Trophoblast cell (in vitro differentiated cells and primary cell): ENCODE data around the gene RTN4RL1.

Experiments used
- DNase-seq, 2 donors: peaks; one replicate each; pipeline ENCODE4 v3.0.0-alpha.2; 2016
- H2AFZ ChIP-seq: 2 replicates; pipeline ENCODE4 v1.6.1; 2013; ENCODE audit warnings: low read length, moderate library complexity, mild to moderate bottlenecking; ENCODE audit not compliant: insufficient read depth, poor library complexity
- H2AK5ac ChIP-seq: 2 replicates; pipeline ENCODE4 v1.6.1; 2013; ENCODE audit warnings: mild to moderate bottlenecking, low read length
- H2BK120ac ChIP-seq: 2 replicates; pipeline ENCODE4 v1.6.1; 2013; ENCODE audit warnings: low read length, mild to moderate bottlenecking, moderate library complexity; ENCODE audit not compliant: insufficient read depth, poor library complexity
- H2BK12ac ChIP-seq: 2 replicates; pipeline ENCODE4 v1.6.1; 2013; ENCODE audit warnings: mild to moderate bottlenecking, low read length, moderate library complexity
- H2BK5ac ChIP-seq: 2 replicates; pipeline ENCODE4 v1.6.1; 2013; ENCODE audit warnings: low read length, low read depth, moderate library complexity, mild to moderate bottlenecking; ENCODE audit not compliant: poor library complexity
- H3K14ac ChIP-seq: 2 replicates; pipeline ENCODE4 v1.6.1; 2013; ENCODE audit warnings: mild to moderate bottlenecking, low read length
- H3K18ac ChIP-seq: 2 replicates; pipeline ENCODE4 v1.6.1; 2013; ENCODE audit warnings: mild to moderate bottlenecking, low read length
- H3K23ac ChIP-seq: 2 replicates; pipeline ENCODE4 v1.6.1; 2013; ENCODE audit warnings: low read length
- H3K27ac ChIP-seq: 2 replicates; pipeline ENCODE4 v1.5.1; 2013; ENCODE audit warnings: low read depth, mild to moderate bottlenecking, inconsistent platforms, low read length, moderate library complexity
- H3K27me3 ChIP-seq: 2 replicates; pipeline ENCODE4 v1.6.1; 2013; ENCODE audit warnings: inconsistent platforms, mild to moderate bottlenecking, low read length, moderate library complexity; ENCODE audit not compliant: insufficient read depth
- H3K36me3 ChIP-seq, 2 experiments: 1 replicate in 1 of 2; 2 replicates in 1 of 2; pipeline ENCODE4 v1.6.1; 2013; ENCODE audit warnings: low read length in 2 of 2, mild to moderate bottlenecking in 2 of 2, moderate library complexity in 1 of 2; ENCODE audit not compliant: insufficient read depth in 2 of 2, control insufficient read depth in 1 of 2
- H3K4ac ChIP-seq: 2 replicates; pipeline ENCODE4 v1.6.1; 2013; ENCODE audit warnings: low read depth, mild to moderate bottlenecking, low read length, moderate library complexity
- H3K4me1 ChIP-seq, 2 experiments: 1 replicate in 1 of 2; 2 replicates in 1 of 2; pipeline ENCODE4 v1.6.1; 2013; ENCODE audit warnings: low read length in 2 of 2, mild to moderate bottlenecking in 2 of 2, moderate library complexity in 1 of 2; ENCODE audit not compliant: insufficient read depth in 2 of 2, control insufficient read depth in 1 of 2
- H3K4me2 ChIP-seq: 2 replicates; pipeline ENCODE4 v1.6.1; 2013; ENCODE audit warnings: inconsistent platforms, mild to moderate bottlenecking, low read length, moderate library complexity
- H3K4me3 ChIP-seq: 2 replicates; pipeline ENCODE4 v1.5.1; 2013; ENCODE audit warnings: mild to moderate bottlenecking, low read depth, low read length, inconsistent platforms
- H3K79me1 ChIP-seq: one replicate; pipeline ENCODE4 v1.6.1; 2013; ENCODE audit warnings: low read length
- H3K79me2 ChIP-seq: 2 replicates; pipeline ENCODE4 v1.6.1; 2013; ENCODE audit warnings: low read length, mild to moderate bottlenecking; ENCODE audit not compliant: control insufficient read depth, insufficient read depth, poor library complexity
- H3K9ac ChIP-seq: 2 replicates; pipeline ENCODE4 v1.6.1; 2013; ENCODE audit warnings: mild to moderate bottlenecking, low read length
- H3K9me3 ChIP-seq: 2 replicates; pipeline ENCODE4 v1.6.1; 2013; ENCODE audit warnings: low read depth, mild to moderate bottlenecking, control low read depth, inconsistent platforms, low read length; ENCODE audit not compliant: insufficient read depth
- H4K12ac ChIP-seq: 2 replicates; pipeline ENCODE4 v1.6.1; 2013; ENCODE audit warnings: low read depth, mild to moderate bottlenecking, low read length, moderate library complexity
- H4K8ac ChIP-seq: 2 replicates; pipeline ENCODE4 v1.6.1; 2013; ENCODE audit warnings: low read depth, mild to moderate bottlenecking, low read length, moderate library complexity
- H4K91ac ChIP-seq: one replicate; pipeline ENCODE4 v1.6.1; 2013; ENCODE audit warnings: low read depth, mild to moderate bottlenecking, low read length, moderate library complexity
- WGBS: extraction: QIAGEN DNeasy Blood & Tissue Kit; methylation state at CpG from one replicate; pipeline ENCODE4 v1.1.7; 2013; ENCODE audit warnings: missing lambda C conversion rate; ENCODE audit not compliant: insufficient read length, insufficient coverage; ENCODE audit errors: extremely low coverage; 5-methylcytosine and 5-hydroxymethylcytosine counted together

The RTN4RL1 gene

GRCh38 chr17:2064147-2064489, 39.0 kb upstream of the RTN4RL1 start:
- peaks cover 22 to 23% of the 10 kb centered on the region in 2 experiments for H3K36me3 ChIP-seq
- no peak overlapping the region for H3K14ac ChIP-seq
- H4K12ac ChIP-seq: no peak overlapping the region
- no peak overlapping the region for H3K27ac ChIP-seq
- H3K18ac ChIP-seq: no peak overlapping the region
- peaks cover 54 to 61% of the 10 kb centered on the region in 2 experiments for H3K4me1 ChIP-seq
- H2BK12ac ChIP-seq: peak overlapping the region; percentile 12
- no peak overlapping the region for H2AK5ac ChIP-seq
- H3K9me3 ChIP-seq: no peaks in the 10 kb centered on the region
- no CpG with 5 or more reads among the region's 5 CpGs for WGBS
- DNase-seq: no peak
- H4K8ac ChIP-seq: no peak overlapping the region
- no peak overlapping the region for H3K4ac ChIP-seq
- H3K79me2 ChIP-seq: peaks cover 9% of the 10 kb centered on the region
- no peak overlapping the region for H3K9ac ChIP-seq
- H2AFZ ChIP-seq: no peak overlapping the region
- no peak overlapping the region for H3K4me3 ChIP-seq
- no peak overlapping the region for H3K23ac ChIP-seq
- peaks cover 30% of the 10 kb centered on the region for H3K79me1 ChIP-seq
- peaks cover 8% of the 10 kb centered on the region for H3K27me3 ChIP-seq
- no peak overlapping the region for H2BK120ac ChIP-seq
- no peak overlapping the region for H4K91ac ChIP-seq
- H3K4me2 ChIP-seq: no peak overlapping the region
- no peak overlapping the region for H2BK5ac ChIP-seq

GRCh38 chr17:2063261-2064146, 38.4 kb upstream of the RTN4RL1 start:
- no peak overlapping the region for H3K27ac ChIP-seq
- DNase-seq: no peak

GRCh38 chr17:2062571-2063183, 37.5 kb upstream of the RTN4RL1 start:
- H3K18ac ChIP-seq: peak overlapping the region; percentile 55
- peaks cover 10% of the 10 kb centered on the region for H3K9me3 ChIP-seq
- H2BK5ac ChIP-seq: peak overlapping the region; percentile 32
- peak overlapping the region; percentile 22 for H2AK5ac ChIP-seq
- H2AFZ ChIP-seq: no peak overlapping the region
- peak overlapping the region; percentile 7 for H3K4ac ChIP-seq
- H2BK12ac ChIP-seq: peak overlapping the region; percentile 15
- H4K91ac ChIP-seq: peak overlapping the region; percentile 33
- H3K4me3 ChIP-seq: no peak overlapping the region
- peak overlapping the region; percentile 25 for H3K14ac ChIP-seq
- peak overlapping the region; percentile 22 for H4K12ac ChIP-seq
- H2BK120ac ChIP-seq: peak overlapping the region; percentile 44
- peaks cover 24% of the 10 kb centered on the region for H3K79me1 ChIP-seq
- H3K79me2 ChIP-seq: peaks cover 8% of the 10 kb centered on the region
- H3K27ac ChIP-seq: peak overlapping the region; percentile 69
- no peak overlapping the region for H3K9ac ChIP-seq
- WGBS: 100% methylated on average over 2 of the region's 11 CpGs
- DNase-seq: no peak
- peaks cover 49 to 60% of the 10 kb centered on the region in 2 experiments for H3K4me1 ChIP-seq
- H3K23ac ChIP-seq: no peak overlapping the region
- H3K36me3 ChIP-seq: peaks cover 25 to 26% of the 10 kb centered on the region in 2 experiments
- peaks cover 21% of the 10 kb centered on the region for H3K27me3 ChIP-seq
- no peak overlapping the region for H3K4me2 ChIP-seq
- peak overlapping the region; percentile 10 for H4K8ac ChIP-seq

More at GRCh38 chr17:2063261-2064146, 38.4 kb upstream of the RTN4RL1 start:
- H2AK5ac ChIP-seq: no peak overlapping the region
- no peak overlapping the region for H3K4me3 ChIP-seq
- H3K18ac ChIP-seq: no peak overlapping the region
- H3K79me2 ChIP-seq: peaks cover 9% of the 10 kb centered on the region
- no peak overlapping the region for H4K8ac ChIP-seq
- H3K36me3 ChIP-seq: peaks cover 21 to 23% of the 10 kb centered on the region in 2 experiments
- peak overlapping the region; percentile 50 for H2BK12ac ChIP-seq
- peak overlapping the region; percentile 14 for H2BK5ac ChIP-seq
- H3K27me3 ChIP-seq: peaks cover 13% of the 10 kb centered on the region
- H2BK120ac ChIP-seq: no peak overlapping the region
- peaks cover 3% of the 10 kb centered on the region for H3K9me3 ChIP-seq
- peaks cover 30% of the 10 kb centered on the region for H3K79me1 ChIP-seq
- WGBS: no CpG with 5 or more reads among the region's 16 CpGs
- H4K12ac ChIP-seq: no peak overlapping the region
- peak overlapping the region; percentile 45 for H4K91ac ChIP-seq
- no peak overlapping the region for H2AFZ ChIP-seq
- no peak overlapping the region for H3K23ac ChIP-seq
- H3K4me1 ChIP-seq: peaks cover 52 to 61% of the 10 kb centered on the region in 2 experiments
- no peak overlapping the region for H3K4ac ChIP-seq
- peak overlapping the region; percentile 26 for H3K14ac ChIP-seq
- H3K4me2 ChIP-seq: no peak overlapping the region
- H3K9ac ChIP-seq: no peak overlapping the region

GRCh38 chr17:2061441-2061958, 36.4 kb upstream of the RTN4RL1 start:
- Histone ChIP-seq H3K4ac (no peak overlapping the region), H4K12ac (no peak overlapping the region), H3K27ac (no peak overlapping the region), H3K79me2 (peaks cover 2% of the 10 kb centered on the region), H3K4me2 (no peak overlapping the region), H3K9me3 (peaks cover 16% of the 10 kb centered on the region), H2BK12ac (no peak overlapping the region), H3K27me3 (peaks cover 31% of the 10 kb centered on the region), H4K8ac (no peak overlapping the region), H3K4me3 (no peak overlapping the region), H2BK5ac (no peak overlapping the region), H3K36me3 (peaks cover 25 to 28% of the 10 kb centered on the region in 2 experiments), H4K91ac (peak overlapping the region; percentile 5), H2AFZ (no peak overlapping the region), H3K18ac (no peak overlapping the region), H3K23ac (no peak overlapping the region), H3K9ac (no peak overlapping the region), H2AK5ac (peak overlapping the region; percentile 13), H3K4me1 (peaks cover 49 to 57% of the 10 kb centered on the region in 2 experiments), H3K79me1 (peaks cover 17% of the 10 kb centered on the region), H3K14ac (no peak overlapping the region), H2BK120ac (no peak overlapping the region)
- WGBS: no CpG with 5 or more reads among the region's 17 CpGs
- DNase-seq: no peak
